CD4-positive, alpha-beta T cell (primary cell): ENCODE data around the gene MLLT10. TPM values are rescaled to one million over a fixed set of nuclear protein-coding genes. Genes with fewer than 3 reads are reported as not detected.

ENCODE experiments used
- ATAC-seq: fragments of 200-7000 bp; cut with Tn5 transposase; one replicate; pipeline ENCODE4 v1.10.0; 2022; ENCODE audit warnings: mild to moderate bottlenecking; ENCODE audit not compliant: poor library complexity
- CTCF ChIA-PET: fragments of 350-600 bp; sonication (Branson Sonifier 250); formaldehyde crosslinking; loops from one replicate; lab custom pipeline; 2021; ENCODE audit warnings: antibody characterized with exemption, inconsistent platforms; lab: Charles Lee
- POLR2A ChIA-PET: fragments of 350-600 bp; sonication (Branson Sonifier 250); formaldehyde crosslinking; loops from one replicate; lab custom pipeline; 2021; ENCODE audit warnings: antibody characterized with exemption, inconsistent platforms; lab: Charles Lee
- DNase-seq, 14 experiments: peaks; one replicate each; pipeline ENCODE4 v3.0.0-alpha.2; 2013 to 2020; ENCODE audit warnings: mixed read lengths in 2 of 14
- H3K27ac ChIP-seq, 2 donors: one replicate each; pipeline versions ENCODE4 v1.5.1 to v1.7.0; 2013; ENCODE audit warnings: low read length in 2 of 2, low read depth in 1 of 2, mild to moderate bottlenecking in 1 of 2
- H3K27me3 ChIP-seq, 2 experiments: 1 replicate in 1 of 2; 2 replicates in 1 of 2; pipeline versions ENCODE4 v1.6.1 to v1.7.0; 2013; ENCODE audit warnings: low read length in 2 of 2, control low read depth in 1 of 2, mild to moderate bottlenecking in 1 of 2, moderate library complexity in 1 of 2; ENCODE audit not compliant: insufficient read depth in 2 of 2, control insufficient read depth in 1 of 2
- H3K36me3 ChIP-seq: one replicate; pipeline ENCODE4 v1.6.1; 2013; ENCODE audit warnings: low read length, control low read depth; ENCODE audit not compliant: insufficient read depth
- H3K4me1 ChIP-seq: one replicate; pipeline ENCODE4 v1.6.1; 2013; ENCODE audit warnings: low read length, control low read depth; ENCODE audit not compliant: insufficient read depth
- H3K4me3 ChIP-seq: one replicate; pipeline ENCODE4 v1.5.1; 2013; ENCODE audit warnings: mild to moderate bottlenecking, low read length, moderate library complexity
- H3K9me3 ChIP-seq, 2 experiments: 1 replicate in 1 of 2; 2 replicates in 1 of 2; pipeline versions ENCODE4 v1.6.1 to v1.7.0; 2013; ENCODE audit warnings: low read length in 2 of 2, mild to moderate bottlenecking in 2 of 2, control low read depth in 1 of 2, moderate library complexity in 1 of 2; ENCODE audit not compliant: control insufficient read depth in 1 of 2, insufficient read depth in 1 of 2
- H3K27ac Mint-ChIP-seq: one replicate; pipeline ENCODE4 v1.8.0; 2020; ENCODE audit warnings: mixed read lengths
- H3K27me3 Mint-ChIP-seq: one replicate; pipeline ENCODE4 v1.8.0; 2021; ENCODE audit warnings: mixed read lengths
- H3K36me3 Mint-ChIP-seq: one replicate; pipeline ENCODE4 v1.8.0; 2021; ENCODE audit warnings: low read depth, mixed read lengths
- H3K4me1 Mint-ChIP-seq: one replicate; pipeline ENCODE4 v1.8.0; 2021; ENCODE audit warnings: low read depth, mixed read lengths
- H3K4me3 Mint-ChIP-seq: one replicate; pipeline ENCODE4 v1.8.0; 2020; ENCODE audit warnings: mild to moderate bottlenecking, mixed read lengths
- H3K9me3 Mint-ChIP-seq: one replicate; pipeline ENCODE4 v1.8.0; 2020; ENCODE audit warnings: mixed read lengths
- CTCF ChIP-seq: fragments of 200-600 bp; IDR thresholded peaks from one replicate; pipeline ENCODE4 v1.8.0; 2022; ENCODE audit warnings: antibody characterized with exemption, mild to moderate bottlenecking
- intact Hi-C, 2 experiments: fragments of 100-400 bp; cut with DNase I in 1 of 2; cut with micrococcal nuclease in 1 of 2; formaldehyde crosslinking; loops; one replicate each; pipeline versions ENCODE4 v1.15.1 to v1.9.0; 2023 to 2025; cut with DNase I, micrococcal nuclease
- total RNA-seq, 174 experiments: library from RNA in 2 of 174; stranded (reverse) in 2 of 174; gene quantifications; one replicate each; pipeline ENCODE4 v1.2.3 and lab custom pipeline; 2021 to 2026

The MLLT10 gene
- total RNA-seq, 2 experiments from 2014 or later = 46.0 to 64.1 TPM

GRCh38 chr10:21661935-21662334, 127.9 kb downstream of the MLLT10 start:
- intact Hi-C loops = loop anchor here in 1 of 2 experiments (5.0 kb wide), 1 partner anchor 45 kb away; no protein-coding TSS in a partner anchor
- TF ChIP-seq CTCF = no peak
- peak in 1 of 14 experiments; percentile 14 for DNase-seq

GRCh38 chr10:21662635-21663034, 128.6 kb downstream of the MLLT10 start:
- Histone ChIP-seq H3K27ac (no peak overlapping the region), H3K9me3 (no peaks in the 10 kb centered on the region), H3K36me3 (peaks cover 3% of the 10 kb centered on the region), H3K4me1 (no peaks in the 10 kb centered on the region), H3K27me3 (no peaks in the 10 kb centered on the region), H3K4me3 (no peak overlapping the region)
- Mint-ChIP-seq H3K4me1 (peaks cover 46% of the 10 kb centered on the region), H3K27me3 (no peaks in the 10 kb centered on the region), H3K9me3 (no peaks in the 10 kb centered on the region), H3K27ac (peak overlapping the region; percentile 2), H3K36me3 (peaks cover 25% of the 10 kb centered on the region), H3K4me3 (no peak overlapping the region)
- no peak for DNase-seq
- ChIA-PET CTCF (no interaction called here), POLR2A (interaction anchor here (0.7 kb wide), 1 partner anchor 619 kb away, joined by 3 read pairs; no protein-coding TSS in a partner anchor)
- no peak for ATAC-seq
- TF ChIP-seq CTCF = no peak
- intact Hi-C loops = loop anchor here in 1 of 2 experiments (5.0 kb wide), 1 partner anchor 45 kb away; no protein-coding TSS in a partner anchor

More at GRCh38 chr10:21661935-21662334, 127.9 kb downstream of the MLLT10 start:
- Mint-ChIP-seq H3K27me3 (no peaks in the 10 kb centered on the region), H3K36me3 (peaks cover 20% of the 10 kb centered on the region), H3K4me1 (peaks cover 41% of the 10 kb centered on the region), H3K9me3 (no peaks in the 10 kb centered on the region), H3K4me3 (peak overlapping the region; percentile 23), H3K27ac (peak overlapping the region; percentile 2)
- ChIA-PET CTCF (no interaction called here), POLR2A (interaction anchor here (0.7 kb wide), 1 partner anchor 620 kb away, joined by 3 read pairs; no protein-coding TSS in a partner anchor)
- Histone ChIP-seq H3K36me3 (peaks cover 3% of the 10 kb centered on the region), H3K27ac (no peak overlapping the region), H3K4me3 (no peak overlapping the region), H3K4me1 (no peaks in the 10 kb centered on the region), H3K9me3 (no peaks in the 10 kb centered on the region), H3K27me3 (no peaks in the 10 kb centered on the region)
- ATAC-seq = no peak

- ChIA-PET POLR2A (no interaction called here), CTCF (no interaction called here)
- no peak for TF ChIP-seq CTCF
- Mint-ChIP-seq H3K9me3 (no peaks in the 10 kb centered on the region), H3K4me3 (no peak overlapping the region), H3K4me1 (peaks cover 44% of the 10 kb centered on the region), H3K36me3 (peaks cover 51% of the 10 kb centered on the region), H3K27me3 (no peaks in the 10 kb centered on the region), H3K27ac (no peak overlapping the region)
- ATAC-seq = no peak
- Histone ChIP-seq H3K9me3 (no peaks in the 10 kb centered on the region), H3K4me1 (no peaks in the 10 kb centered on the region), H3K27ac (no peak overlapping the region), H3K4me3 (no peak overlapping the region), H3K36me3 (peaks cover 13% of the 10 kb centered on the region), H3K27me3 (no peaks in the 10 kb centered on the region)
- DNase-seq = no peak
- intact Hi-C loops = loop anchor here in 1 of 2 experiments (1.0 kb wide), 1 partner anchor 21 kb away; no protein-coding TSS in a partner anchor
Measured at GRCh38 chr10:21668831-21669230, 134.8 kb downstream of the MLLT10 start.
